NCI-H146 treated with DMSO at 0.1 percent for 48 hours (cell line): ENCODE results near the gene CEACAM7.
"Not testable (repeated sequence)": the region's sequence is repeated elsewhere in the genome, so short reads cannot be mapped to it uniquely, and the experiment has no call there.

Source experiments
- DNase-seq: peaks from one replicate; lab custom pipeline; 2025; ENCODE audit not compliant: unreplicated experiment; lab: John Stamatoyannopoulos, UW

CEACAM7 gene

DNA sequence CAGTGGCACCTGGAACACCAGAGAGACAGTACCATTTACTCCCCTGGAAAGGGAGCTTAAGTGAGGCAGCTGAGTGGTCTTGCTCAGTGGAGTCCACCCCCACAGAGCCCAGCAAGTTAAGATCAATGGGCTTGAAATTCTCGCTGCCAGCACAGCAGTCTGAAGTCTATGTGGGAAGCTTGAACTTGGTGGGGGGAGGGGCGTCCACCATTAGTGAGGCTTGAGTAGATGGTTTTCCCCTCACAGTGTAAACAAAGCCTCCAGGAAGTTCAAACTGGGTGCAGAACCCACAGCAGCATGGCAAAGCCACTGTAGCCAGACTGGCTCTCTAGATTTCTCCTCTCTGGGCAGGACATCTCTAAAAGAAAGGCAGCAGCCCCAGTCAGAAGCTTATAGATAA lies 30.9 kb downstream of the CEACAM7 start:
- DNase-seq: no peak

- DNase-seq: not testable (repeated sequence)
Measured at GRCh38 chr19:41656756-41657155, 31.3 kb downstream of the CEACAM7 start.

- no peak for DNase-seq
Measured at GRCh38 chr19:41652250-41652649, 35.8 kb downstream of the CEACAM7 start.

GRCh38 chr19:41649827-41650226 lies 38.2 kb downstream of the CEACAM7 start:
- DNase-seq: no peak

DNA sequence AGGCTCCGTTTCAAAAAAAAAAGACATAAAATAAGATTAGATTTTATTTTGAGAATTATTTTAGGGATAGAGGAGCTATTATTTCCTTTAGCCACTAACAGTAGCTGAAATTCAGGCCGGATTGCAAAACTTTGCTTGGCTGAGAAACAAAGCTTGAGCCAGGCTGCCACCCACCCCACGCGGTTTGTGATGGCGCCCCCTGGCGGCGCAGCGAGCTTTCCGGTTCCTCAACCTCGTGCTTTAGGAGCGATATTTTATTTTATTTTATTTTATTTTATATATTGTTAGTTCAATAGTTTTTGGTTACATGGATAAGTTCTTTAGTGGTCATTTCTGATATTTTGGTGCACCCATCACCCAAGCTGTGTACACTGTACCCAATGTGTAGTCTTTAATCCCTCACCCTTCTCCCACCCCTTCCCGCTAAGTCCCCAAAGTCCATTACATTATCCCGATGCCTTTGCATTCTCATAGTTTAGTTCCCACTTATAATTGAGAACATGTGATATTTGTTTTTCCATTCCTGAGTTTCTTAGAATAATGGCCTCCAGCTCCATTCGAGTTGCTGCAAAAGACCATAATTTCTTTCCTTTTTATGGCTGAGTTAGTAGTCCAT lies 41.4 kb downstream of the CEACAM7 start:
- no peak for DNase-seq

- DNase-seq: peak; percentile 10
Measured at GRCh38 chr19:41641879-41642485, 46.1 kb downstream of the CEACAM7 start.

DNA sequence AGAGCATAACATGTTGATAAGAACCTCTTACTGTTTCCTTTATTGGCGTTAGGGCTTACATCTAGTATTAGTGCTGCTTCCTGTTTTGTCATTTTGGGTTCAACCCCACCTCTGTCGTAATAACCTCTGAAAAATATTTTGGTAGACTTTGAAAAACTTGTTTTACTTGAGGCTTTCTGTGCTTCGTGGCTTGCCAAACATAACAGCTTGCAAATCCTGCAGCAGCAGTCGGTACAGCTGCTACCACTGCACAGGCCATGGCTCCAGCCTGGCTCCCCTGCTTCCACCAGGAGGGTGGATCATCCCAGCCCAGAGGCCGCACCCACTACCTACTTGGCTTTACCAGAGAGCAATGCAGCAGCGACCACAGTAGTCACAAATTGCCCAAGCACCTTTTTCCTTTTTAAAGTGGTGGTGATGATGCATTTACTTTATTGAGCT lies 49.4 kb downstream of the CEACAM7 start:
- no peak for DNase-seq

GRCh38 chr19:41637484-41637883 lies 50.6 kb downstream of the CEACAM7 start:
- no peak for DNase-seq

DNA sequence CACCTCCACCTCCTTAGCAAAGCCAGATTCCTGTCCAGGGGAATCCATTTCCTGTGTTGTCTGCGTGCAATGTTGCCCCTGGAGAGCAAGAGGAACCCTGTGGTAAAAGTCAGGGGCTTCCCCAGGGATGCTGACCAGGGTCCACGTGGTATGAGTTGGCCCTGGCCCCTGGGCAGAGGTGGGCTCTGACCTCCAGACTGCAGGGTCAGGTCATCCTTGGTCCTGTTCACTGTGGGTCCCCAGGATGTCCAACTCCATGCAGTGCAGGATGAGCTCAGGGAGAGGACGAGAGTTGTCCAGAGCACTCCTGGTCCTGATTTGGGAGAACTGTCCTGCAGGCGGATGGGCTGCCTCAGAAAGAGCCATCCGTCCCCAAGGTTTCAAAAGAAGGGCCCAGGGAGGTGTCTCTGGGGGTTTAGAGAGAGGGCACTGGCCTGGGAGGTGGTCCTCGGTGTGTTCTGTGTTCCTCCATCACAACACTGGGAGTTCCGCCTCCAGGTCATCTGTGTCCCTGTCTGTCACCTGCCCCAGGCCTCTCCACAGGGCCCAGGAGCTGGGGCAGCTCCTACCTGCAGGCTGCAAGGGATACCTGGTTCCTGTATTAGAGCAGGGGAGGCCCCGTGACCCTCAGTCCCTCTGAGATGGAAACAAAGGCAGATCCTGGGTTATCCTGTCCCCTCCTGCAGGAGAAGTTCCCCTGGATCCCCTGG lies 59.9 kb downstream of the CEACAM7 start:
- DNase-seq: no peak

GRCh38 chr19:41626877-41627276 lies 61.2 kb downstream of the CEACAM7 start, which contains the start of gene CEACAM4:
Gene CEACAM4 (minus strand): TSS chr19:41627074. CDS start chr19:41626963, 111 bp downstream.
- DNase-seq: no peak

DNA sequence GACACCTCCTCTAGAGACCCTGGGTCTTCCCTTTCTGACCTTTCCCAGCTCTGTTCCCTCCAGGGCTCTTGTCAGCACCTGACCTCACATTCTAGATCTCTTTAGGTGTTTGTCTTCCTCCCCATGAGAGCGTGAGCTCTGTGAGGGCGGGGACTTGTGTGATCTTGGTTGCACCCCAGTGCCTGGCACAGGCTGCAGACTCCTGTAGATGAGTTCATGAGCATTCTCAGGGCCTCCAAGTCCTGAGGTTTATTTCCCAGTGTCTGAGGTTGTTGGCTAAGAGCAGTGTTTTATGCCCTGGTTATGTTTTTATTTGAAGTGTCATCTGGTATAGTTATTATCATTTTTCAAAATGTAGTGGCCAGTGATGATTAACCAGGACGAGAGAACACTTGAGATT lies 61.8 kb downstream of the CEACAM7 start:
- DNase-seq: no peak

DNA sequence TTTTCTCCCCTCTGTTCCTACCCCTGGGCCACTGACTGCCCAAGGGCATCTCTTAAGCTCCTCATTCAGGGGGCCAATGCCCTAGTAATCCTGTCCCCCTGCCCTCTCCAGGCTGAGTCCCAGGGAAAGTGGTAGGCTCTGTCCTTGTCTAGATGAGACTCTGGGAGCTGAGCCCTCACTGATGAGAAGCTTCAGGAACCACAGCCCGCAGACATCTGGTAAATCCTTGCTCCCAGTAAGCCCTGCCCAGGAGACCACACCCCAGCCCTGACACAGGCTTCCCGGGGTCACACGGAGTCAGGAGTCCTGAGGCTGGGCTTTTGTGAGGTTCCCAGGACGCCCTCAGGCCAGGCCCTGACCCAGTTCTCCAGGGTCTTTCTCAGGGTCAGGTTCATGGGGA lies 63.1 kb downstream of the CEACAM7 start:
- DNase-seq: no peak

- DNase-seq: no peak
Measured at GRCh38 chr19:41624515-41624914, 63.6 kb downstream of the CEACAM7 start.

- no peak for DNase-seq
Measured at GRCh38 chr19:41623360-41623759, 64.7 kb downstream of the CEACAM7 start.
